H9 (cell line): ENCODE results near the gene KLHDC10. TPM values are rescaled to one million over a fixed set of nuclear protein-coding genes. Genes with fewer than 3 reads are reported as not detected.

Source experiments
- DNase-seq: peaks from one replicate; pipeline ENCODE4 v3.0.0-alpha.2; 2017
- H2AFZ ChIP-seq: one replicate; pipeline ENCODE4 v1.6.1; 2013; ENCODE audit warnings: mild to moderate bottlenecking, low read length, control low read depth, moderate library complexity
- H2AK5ac ChIP-seq: 2 replicates; pipeline ENCODE4 v1.6.1; 2013; ENCODE audit warnings: low read length, control low read depth, mixed read lengths; ENCODE audit not compliant: insufficient read length
- H2BK120ac ChIP-seq: one replicate; pipeline ENCODE4 v1.6.1; 2013; ENCODE audit warnings: low read depth, mild to moderate bottlenecking, low read length, control low read depth, inconsistent platforms; ENCODE audit not compliant: poor library complexity, severe bottlenecking
- H2BK12ac ChIP-seq: 2 replicates; pipeline ENCODE4 v1.6.1; 2013; ENCODE audit warnings: low read length, control low read depth, mixed read lengths, low read depth; ENCODE audit not compliant: insufficient read length
- H2BK15ac ChIP-seq: 2 replicates; pipeline ENCODE4 v1.6.1; 2013; ENCODE audit warnings: low read depth, low read length, control low read depth
- H2BK20ac ChIP-seq: one replicate; pipeline ENCODE4 v1.6.1; 2013; ENCODE audit warnings: low read depth, mild to moderate bottlenecking, low read length, control low read depth, inconsistent platforms; ENCODE audit not compliant: poor library complexity, severe bottlenecking
- H2BK5ac ChIP-seq: 2 replicates; pipeline ENCODE4 v1.6.1; 2013; ENCODE audit warnings: low read length, control low read depth, mixed read lengths; ENCODE audit not compliant: insufficient read length
- H3K14ac ChIP-seq: 2 replicates; pipeline ENCODE4 v1.6.1; 2013; ENCODE audit warnings: low read length, control low read depth; ENCODE audit not compliant: insufficient read depth
- H3K18ac ChIP-seq: 2 replicates; pipeline ENCODE4 v1.6.1; 2013; ENCODE audit warnings: low read depth, mild to moderate bottlenecking, mixed read lengths, low read length, control low read depth; ENCODE audit not compliant: insufficient read length
- H3K23ac ChIP-seq: 2 replicates; pipeline ENCODE4 v1.6.1; 2013; ENCODE audit warnings: low read length, control low read depth, mixed read lengths, low read depth; ENCODE audit not compliant: insufficient read length
- H3K23me2 ChIP-seq: 2 replicates; pipeline ENCODE4 v1.6.1; 2013; ENCODE audit warnings: low read depth, mild to moderate bottlenecking, mixed read lengths, low read length, control low read depth; ENCODE audit not compliant: insufficient read length, poor library complexity, severe bottlenecking
- H3K27ac ChIP-seq: 2 replicates; pipeline ENCODE4 v1.5.1; 2013; ENCODE audit warnings: low read length, control low read depth, mixed read lengths, low read depth; ENCODE audit not compliant: insufficient read length
- H3K27me3 ChIP-seq: 2 replicates; pipeline ENCODE4 v1.6.1; 2013; ENCODE audit warnings: low read length, control low read depth, inconsistent platforms; ENCODE audit not compliant: insufficient read depth
- H3K4ac ChIP-seq: 2 replicates; pipeline ENCODE4 v1.6.1; 2013; ENCODE audit warnings: low read depth, mild to moderate bottlenecking, control low read depth, inconsistent platforms, low read length, moderate library complexity
- H3K4me1 ChIP-seq: 2 replicates; pipeline ENCODE4 v1.6.1; 2013; ENCODE audit warnings: low read length, control low read depth, inconsistent platforms; ENCODE audit not compliant: insufficient read depth
- H3K4me2 ChIP-seq: 2 replicates; pipeline ENCODE4 v1.6.1; 2013; ENCODE audit warnings: low read length, control low read depth, mixed read lengths; ENCODE audit not compliant: insufficient read length, insufficient read depth
- H3K56ac ChIP-seq: 2 replicates; pipeline ENCODE4 v1.6.1; 2013; ENCODE audit warnings: low read depth, mild to moderate bottlenecking, mixed read lengths, low read length, control low read depth; ENCODE audit not compliant: insufficient read length
- H3K79me1 ChIP-seq: 2 replicates; pipeline ENCODE4 v1.6.1; 2013; ENCODE audit warnings: low read depth, mild to moderate bottlenecking, moderate library complexity, low read length, control low read depth, inconsistent platforms; ENCODE audit not compliant: insufficient read depth, poor library complexity, severe bottlenecking
- H3K79me2 ChIP-seq: 2 replicates; pipeline ENCODE4 v1.6.1; 2013; ENCODE audit warnings: low read length, control low read depth, inconsistent platforms; ENCODE audit not compliant: insufficient read depth
- H3K9ac ChIP-seq: 2 replicates; pipeline ENCODE4 v1.6.1; 2013; ENCODE audit warnings: low read length, control low read depth, mixed read lengths; ENCODE audit not compliant: insufficient read length; ENCODE audit errors: extremely low read depth
- H3K9me3 ChIP-seq: one replicate; pipeline ENCODE4 v1.6.1; 2013; ENCODE audit warnings: low read depth, low read length, inconsistent platforms; ENCODE audit not compliant: control insufficient read depth
- H3T11ph ChIP-seq: one replicate; pipeline ENCODE4 v1.6.1; 2013; ENCODE audit warnings: mild to moderate bottlenecking, low read length, control low read depth, inconsistent platforms
- H4K20me1 ChIP-seq: one replicate; pipeline ENCODE4 v1.6.1; 2013; ENCODE audit not compliant: control insufficient read depth, insufficient read length, insufficient read depth
- H4K5ac ChIP-seq: 2 replicates; pipeline ENCODE4 v1.6.1; 2013; ENCODE audit warnings: low read depth, mild to moderate bottlenecking, mixed read lengths, low read length, control low read depth; ENCODE audit not compliant: insufficient read length
- H4K8ac ChIP-seq: replicated peaks from 2 replicates; pipeline ENCODE4 v1.6.1; 2013; ENCODE audit warnings: low read length, control low read depth, mixed read lengths, low read depth; ENCODE audit not compliant: insufficient read length
- H4K91ac ChIP-seq: 2 replicates; pipeline ENCODE4 v1.6.1; 2013; ENCODE audit warnings: low read depth, mild to moderate bottlenecking, moderate library complexity, mixed read lengths, low read length, control low read depth; ENCODE audit not compliant: insufficient read length
- H3K27ac Mint-ChIP-seq, 3 experiments: 2 replicates in 2 of 3; 3 replicates in 1 of 3; pipeline ENCODE4 v1.8.0; 2020 to 2021; ENCODE audit warnings: mixed read lengths in 3 of 3, mild to moderate bottlenecking in 1 of 3, moderate library complexity in 1 of 3
- H3K27me3 Mint-ChIP-seq: 2 replicates; pipeline ENCODE4 v1.8.0; 2021; ENCODE audit warnings: low read depth, mild to moderate bottlenecking, moderate library complexity, mixed read lengths
- H3K36me3 Mint-ChIP-seq, 3 experiments: 2 replicates in 2 of 3; 3 replicates in 1 of 3; pipeline ENCODE4 v1.8.0; 2020 to 2021; ENCODE audit warnings: low read depth in 3 of 3, mixed read lengths in 3 of 3; ENCODE audit not compliant: insufficient read depth in 1 of 3
- H3K4me1 Mint-ChIP-seq, 2 experiments: 2 replicates each; pipeline ENCODE4 v1.8.0; 2020; ENCODE audit warnings: mixed read lengths in 2 of 2
- H3K4me3 Mint-ChIP-seq, 2 experiments: 2 replicates in 1 of 2; 3 replicates in 1 of 2; pipeline ENCODE4 v1.8.0; 2020 to 2021; ENCODE audit warnings: mild to moderate bottlenecking in 2 of 2, mixed read lengths in 2 of 2, moderate library complexity in 1 of 2
- H3K9me3 Mint-ChIP-seq, 2 experiments: 2 replicates in 1 of 2; 3 replicates in 1 of 2; pipeline ENCODE4 v1.8.0; 2020; ENCODE audit warnings: mild to moderate bottlenecking in 2 of 2, mixed read lengths in 2 of 2, moderate library complexity in 1 of 2
- CTCF ChIP-seq: fragments of 200-600 bp; sonication (generic); conservative IDR thresholded peaks from 3 replicates; pipeline ENCODE4 v1.8.0; 2021; ENCODE audit warnings: antibody characterized with exemption, mild to moderate bottlenecking
- WGBS: extraction: QIAGEN DNeasy Blood & Tissue Kit; methylation state at CpG from one replicate; pipeline ENCODE4 v1.1.7; 2013; ENCODE audit warnings: missing lambda C conversion rate, low lambda C conversion rate, mixed read lengths; ENCODE audit not compliant: insufficient read length; ENCODE audit errors: extremely low coverage; 5-methylcytosine and 5-hydroxymethylcytosine counted together
- total RNA-seq: library from RNA; stranded (reverse); gene quantifications from 2 replicates; pipeline ENCODE4 v1.2.1, GENCODE V29; 2021

Gene KLHDC10
- total RNA-seq, 1 experiment from 2014 or later = 17.3 TPM

- Histone ChIP-seq H3K56ac (no peak overlapping the region), H2BK15ac (no peak overlapping the region), H3K4me2 (no peak overlapping the region), H3K79me1 (no peaks in the 10 kb centered on the region), H4K20me1 (no peaks in the 10 kb centered on the region), H2BK12ac (no peak overlapping the region), H3K4me1 (no peaks in the 10 kb centered on the region), H3K27me3 (no peaks in the 10 kb centered on the region), H4K91ac (no peak overlapping the region), H2BK20ac (no peak overlapping the region), H3K9ac (no peak overlapping the region), H3K23me2 (no peaks in the 10 kb centered on the region), H2BK120ac (no peak overlapping the region), H3K27ac (no peak overlapping the region), H3K4ac (no peak overlapping the region), H3K9me3 (no peaks in the 10 kb centered on the region), H3K23ac (no peak overlapping the region), H3T11ph (no peak overlapping the region), H2AK5ac (no peak overlapping the region), H4K8ac (no peak overlapping the region), H3K18ac (no peak overlapping the region), H2BK5ac (no peak overlapping the region), H3K79me2 (no peaks in the 10 kb centered on the region), H2AFZ (no peak overlapping the region), H4K5ac (no peak overlapping the region), H3K14ac (no peak overlapping the region)
- no peak for TF ChIP-seq CTCF
- Mint-ChIP-seq H3K36me3 (peaks cover 19 to 60% (median 48%) of the 10 kb centered on the region in 3 experiments; a peak in 6 of 7 replicates), H3K27me3 (no peaks in the 10 kb centered on the region), H3K4me3 (no peak overlapping the region), H3K4me1 (no peaks in the 10 kb centered on the region), H3K27ac (no peak overlapping the region), H3K9me3 (no peaks in the 10 kb centered on the region)
- WGBS = no CpG with 5 or more reads among the region's 2 CpGs
- DNase-seq = no peak
Measured at GRCh38 chr7:130181263-130181605, 110.9 kb downstream of the KLHDC10 start.
